GM19025 (cell line): ENCODE data around the gene CDK5RAP3.
"Not testable (repeated sequence)": the region's sequence is repeated elsewhere in the genome, so short reads cannot be mapped to it uniquely, and the experiment has no call there.

ENCODE experiments used
- ATAC-seq: cut with Tn5 transposase; IDR thresholded peaks from one replicate; pipeline ENCODE4 v1.9.1; 2021; ENCODE audit warnings: mild to moderate bottlenecking, low read depth, moderate library complexity; ENCODE audit not compliant: unreplicated experiment

CDK5RAP3 gene

DNA sequence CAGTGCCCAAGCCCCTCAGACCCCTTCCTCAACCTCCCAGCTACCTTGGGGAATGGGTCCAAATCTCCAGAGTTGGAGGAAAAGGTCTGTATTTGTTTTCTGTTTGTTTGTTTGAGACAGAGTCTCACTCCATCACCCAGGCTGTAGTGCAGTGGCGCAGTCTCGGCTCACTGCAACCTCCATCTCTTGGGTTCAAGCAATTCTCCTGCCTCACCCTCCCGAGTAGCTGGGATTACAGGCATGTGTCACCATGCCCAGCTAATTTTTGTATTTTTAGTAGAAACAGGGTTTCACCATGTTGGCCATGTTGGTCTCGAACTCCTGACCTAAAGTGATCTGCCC, 46.9 kb downstream of the CDK5RAP3 start:
- not testable (repeated sequence) for ATAC-seq

DNA sequence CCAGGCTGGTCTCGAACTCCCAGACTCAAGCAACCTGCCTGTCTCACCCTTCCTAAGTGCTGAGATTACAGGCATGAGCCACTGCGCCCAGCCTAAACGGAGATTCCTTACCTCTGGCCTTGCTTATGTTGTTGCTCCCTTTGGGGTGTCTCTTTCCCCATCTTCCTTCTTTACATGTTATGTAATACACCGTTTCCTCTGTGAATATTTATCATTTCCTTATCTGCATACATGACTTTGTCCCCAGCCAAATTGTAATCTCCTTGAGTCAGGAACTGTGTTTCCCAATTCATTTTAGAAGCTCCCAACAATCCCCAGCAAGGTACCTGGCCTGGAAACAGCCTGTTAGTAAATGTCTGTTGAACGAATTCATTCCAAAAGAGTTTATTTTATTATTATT, 51.0 kb downstream of the CDK5RAP3 start:
- no peak for ATAC-seq

DNA sequence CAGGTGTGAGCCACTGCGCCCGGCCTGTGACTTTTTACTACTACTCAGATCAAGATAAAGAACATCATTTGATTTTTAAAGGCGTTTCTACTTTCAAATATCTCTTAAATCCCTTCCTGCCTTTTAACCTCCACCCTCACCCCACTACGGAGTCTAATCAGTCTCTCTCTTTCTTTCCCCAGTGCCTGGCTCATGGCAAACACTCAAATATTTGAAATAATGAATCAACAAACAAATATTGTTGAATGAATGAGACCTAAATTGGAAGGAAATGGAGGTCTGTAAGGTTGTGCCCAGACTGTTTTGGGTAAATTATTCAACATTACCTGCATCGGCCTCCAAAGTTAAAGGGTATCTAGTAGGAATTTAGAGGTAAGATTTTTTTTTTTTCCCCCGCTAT, 52.0 kb downstream of the CDK5RAP3 start:
- no peak for ATAC-seq

DNA sequence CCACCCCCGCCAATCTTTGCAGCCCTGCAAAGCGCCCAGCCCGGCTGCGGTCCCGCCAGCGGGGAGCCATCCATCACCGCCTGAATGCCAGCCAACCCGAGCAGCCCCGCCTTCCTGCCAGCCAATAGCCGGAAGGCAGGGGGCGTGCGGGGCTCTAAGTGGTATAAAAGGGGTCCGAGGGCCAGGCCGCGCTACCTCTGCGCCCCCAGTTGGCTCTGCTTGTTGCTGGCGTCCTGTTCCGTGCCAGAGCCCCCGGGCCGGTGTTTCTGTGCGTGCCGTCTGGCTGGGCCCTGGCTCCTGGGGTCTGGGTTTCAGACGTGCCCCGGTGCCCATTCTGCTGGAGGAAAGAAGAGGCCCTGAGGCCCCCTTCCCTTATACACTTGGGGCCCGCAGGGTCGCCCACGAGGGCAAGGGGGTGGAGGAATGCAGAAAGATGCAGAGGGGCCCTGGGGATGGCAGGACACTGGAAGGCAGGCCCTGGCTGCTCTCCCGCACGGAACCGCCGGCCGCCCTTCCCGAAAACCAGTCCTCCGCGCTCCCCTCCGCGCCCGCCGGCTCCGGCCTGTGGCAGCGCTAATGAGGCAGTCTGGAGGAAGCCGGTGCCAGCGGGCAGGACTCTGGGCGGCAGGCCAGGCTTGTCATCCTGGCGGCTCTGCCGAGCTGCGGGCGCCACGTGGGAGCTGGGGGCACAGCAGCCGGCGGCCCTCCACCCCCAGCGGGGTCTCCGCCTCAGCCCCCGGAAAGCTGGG, 52.7 kb downstream of the CDK5RAP3 start:
- no peak for ATAC-seq

DNA sequence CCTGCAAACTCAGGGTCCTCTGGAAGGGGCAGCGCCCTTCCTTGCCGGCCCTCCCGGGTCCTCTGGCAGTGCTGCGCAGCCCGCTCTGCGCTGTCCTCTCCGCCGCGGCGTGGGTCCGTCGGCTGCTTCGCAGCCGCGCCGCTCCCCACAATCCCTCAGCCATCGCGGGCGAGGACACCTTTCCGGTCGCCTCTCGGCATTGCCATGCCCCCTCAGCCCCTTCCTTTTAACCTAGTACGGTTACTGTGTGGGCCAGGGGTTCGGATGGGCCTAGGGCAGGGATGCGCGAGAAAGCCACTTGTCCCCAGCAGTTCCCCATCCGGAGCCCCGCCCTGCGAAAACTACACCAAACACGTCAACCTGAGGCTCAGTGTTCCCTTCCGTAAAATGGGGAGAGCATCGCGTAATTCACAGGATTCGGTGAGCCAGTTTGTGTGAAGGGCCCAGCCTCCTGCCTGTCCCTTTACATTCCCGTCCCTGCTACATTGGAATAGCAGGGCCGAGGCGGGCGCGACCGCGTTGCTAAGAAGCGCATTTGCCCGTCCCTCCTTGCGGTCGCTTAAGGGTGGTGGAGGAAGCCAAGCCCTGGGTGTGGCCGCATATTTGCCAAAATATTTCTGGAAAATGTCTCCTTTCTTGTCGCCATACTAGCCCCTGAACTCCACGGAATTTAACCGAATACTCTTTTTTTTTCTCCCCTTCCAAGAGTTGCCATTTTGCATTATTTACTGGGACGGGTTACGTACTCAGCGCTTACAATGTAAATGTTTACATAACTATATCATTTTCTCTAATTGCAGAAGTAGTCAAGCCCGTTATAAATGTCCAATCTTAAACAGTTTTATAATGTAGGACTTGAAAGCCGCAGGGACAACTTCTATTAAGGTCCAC, 53.5 kb downstream of the CDK5RAP3 start:
- ATAC-seq, result no peak

DNA sequence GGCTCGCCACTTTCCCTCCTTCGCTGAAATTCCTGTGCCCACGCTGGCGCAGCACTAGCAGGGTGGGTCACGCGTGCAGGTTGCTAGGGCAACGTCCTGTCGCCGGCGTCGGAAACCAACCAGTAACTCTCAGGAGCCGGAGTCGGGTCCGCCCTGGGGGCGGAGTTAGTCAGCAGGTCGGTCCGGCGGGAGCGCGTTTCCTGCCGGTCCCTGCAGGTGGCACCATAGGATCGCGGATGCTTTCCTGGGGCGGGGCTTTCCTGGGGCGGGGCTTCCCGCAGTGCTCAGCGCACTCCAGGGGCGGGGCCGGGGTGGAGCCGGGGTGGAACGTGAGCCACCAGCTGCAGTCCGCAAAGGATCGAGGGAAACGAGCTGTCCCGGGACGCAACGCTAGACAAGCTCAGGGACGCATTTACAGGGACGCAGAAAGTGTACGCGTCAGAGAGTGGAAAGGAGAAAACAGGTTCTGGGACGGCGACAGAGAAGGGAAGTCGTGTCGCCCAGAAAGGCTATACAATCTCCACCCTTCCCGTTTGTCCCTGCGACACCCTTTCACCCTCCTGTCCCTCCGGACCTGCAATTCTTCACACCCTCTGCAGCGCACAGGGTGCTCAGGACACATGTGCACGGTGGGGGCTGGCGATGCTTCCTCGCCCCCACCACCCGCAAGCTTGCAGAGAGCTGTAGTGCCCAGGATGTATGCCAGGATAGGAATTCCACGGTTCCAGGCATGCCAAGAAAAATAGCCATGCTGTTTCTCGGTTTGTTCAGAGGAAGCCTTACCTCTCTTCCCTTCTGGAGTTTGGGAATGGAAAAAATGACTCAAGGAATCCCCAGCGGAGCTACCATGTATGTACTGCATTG, 54.4 kb downstream of the CDK5RAP3 start:
- ATAC-seq, result peak; percentile 87

DNA sequence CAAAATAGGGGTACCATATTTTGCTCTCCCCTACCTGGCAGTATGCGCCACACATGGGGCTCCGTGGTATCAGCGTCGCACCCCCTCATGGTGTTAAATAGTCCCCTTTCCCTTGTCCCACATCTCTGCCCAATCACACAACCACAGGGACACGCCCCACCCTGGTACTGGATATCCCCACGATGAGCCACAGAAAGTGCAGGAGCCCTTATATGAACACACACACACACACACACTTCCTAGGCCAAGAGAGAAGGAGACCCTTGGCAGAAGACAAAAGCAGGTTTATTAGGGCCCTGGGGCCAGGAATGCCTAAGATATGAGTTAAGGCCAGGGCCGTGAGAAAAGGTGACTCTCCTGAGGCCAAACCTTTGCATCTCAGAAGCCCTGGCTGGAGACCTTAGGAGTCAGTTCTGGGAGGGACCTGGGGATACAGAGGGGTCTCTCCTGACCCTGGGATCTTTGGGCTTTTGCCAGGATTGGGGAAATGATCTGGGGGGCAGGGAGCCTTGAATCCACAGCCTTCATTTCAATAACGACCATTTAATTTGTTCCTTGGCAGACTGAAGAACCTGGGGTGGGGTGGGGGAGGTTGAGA, 55.1 kb downstream of the CDK5RAP3 start:
- no peak for ATAC-seq

DNA sequence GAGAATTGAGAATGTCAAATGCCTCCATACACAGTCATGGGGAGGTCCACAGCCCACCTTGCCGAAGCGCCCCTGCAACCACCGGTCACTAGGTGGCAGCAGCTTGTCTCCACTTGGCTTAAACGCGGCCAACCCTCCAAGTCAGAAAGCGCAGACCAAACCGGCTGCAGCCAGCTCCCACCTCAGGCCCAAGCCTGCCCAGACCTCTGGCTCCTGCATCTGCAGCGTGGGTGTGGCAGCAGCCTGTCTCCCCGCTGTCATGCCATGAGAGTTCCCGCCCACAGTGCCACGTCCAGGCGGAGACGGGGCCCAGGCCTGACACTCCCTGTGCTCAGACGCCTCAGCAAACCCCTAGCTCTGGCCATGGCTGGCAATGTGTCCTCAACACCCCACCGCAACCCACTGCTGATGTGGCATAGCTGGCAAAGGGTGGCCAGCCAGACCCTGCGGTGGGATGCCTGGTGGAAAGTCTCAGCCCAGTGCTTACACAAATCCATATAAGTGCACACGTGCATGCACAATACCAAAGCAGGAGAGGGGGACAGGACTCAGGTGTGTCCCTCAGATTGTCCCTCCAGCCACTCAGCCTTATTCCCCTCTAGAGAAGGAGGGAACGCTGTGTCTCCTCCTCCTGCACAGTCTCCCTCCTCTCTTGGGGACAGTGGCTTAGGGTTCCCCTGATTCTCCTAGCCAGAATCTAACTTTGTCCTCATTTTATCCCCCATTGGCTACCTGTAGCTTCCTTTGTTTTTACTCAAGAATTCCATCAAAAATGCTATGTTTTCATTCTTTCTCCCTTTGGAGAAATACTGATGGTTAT, 55.8 kb downstream of the CDK5RAP3 start:
- ATAC-seq, result no peak

DNA sequence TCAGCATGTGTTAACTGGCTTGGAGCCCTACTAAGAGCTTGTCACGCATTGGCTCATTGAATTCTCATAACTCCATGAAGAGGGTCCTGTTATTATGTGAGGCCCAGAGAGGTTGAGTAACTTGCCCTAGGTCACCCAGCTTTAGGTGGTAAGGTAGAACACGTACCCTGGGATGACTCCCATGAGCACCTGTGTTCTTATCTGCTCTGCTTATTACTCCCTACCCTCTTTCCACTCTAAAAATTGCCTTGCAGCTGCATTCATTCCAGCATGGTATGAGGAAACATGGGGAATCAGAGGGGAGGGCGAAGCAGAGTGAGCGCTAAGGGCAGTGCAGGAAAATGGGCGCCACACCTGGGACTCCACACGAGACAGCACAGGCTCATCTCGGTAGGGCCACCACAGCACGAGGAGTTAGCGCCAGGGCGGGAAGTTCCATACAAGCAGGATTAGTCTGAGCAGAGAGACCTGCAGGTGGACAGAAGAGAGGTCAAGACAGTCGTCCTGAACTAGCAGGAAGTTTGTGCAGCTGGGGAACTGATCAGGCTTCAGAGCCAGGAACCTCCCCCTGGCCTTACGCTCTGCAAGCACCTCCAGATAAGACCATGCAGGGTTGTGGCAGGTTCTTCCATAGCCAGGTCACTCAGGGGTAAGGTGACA, 56.5 kb downstream of the CDK5RAP3 start:
- ATAC-seq, result no peak

DNA sequence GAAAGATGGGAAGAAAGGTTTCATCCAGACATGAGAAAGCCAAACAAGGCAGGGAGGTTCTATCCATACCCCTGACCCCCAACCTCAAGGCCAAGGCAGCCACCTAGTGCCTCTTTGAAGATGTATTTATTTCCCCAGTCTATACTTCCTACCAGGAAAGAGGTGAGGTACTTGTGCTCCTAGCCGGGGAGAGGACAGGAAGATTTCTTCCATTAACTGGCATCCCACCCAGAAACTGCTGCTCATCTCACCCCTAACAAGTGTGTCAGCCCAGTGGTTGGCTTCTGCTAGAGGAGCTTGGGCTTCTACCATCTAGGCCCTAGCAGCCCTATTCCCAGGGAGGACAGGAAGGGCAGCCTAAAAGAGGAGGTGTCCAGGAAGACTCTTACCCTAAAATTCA, 57.8 kb downstream of the CDK5RAP3 start:
- ATAC-seq, result no peak

DNA sequence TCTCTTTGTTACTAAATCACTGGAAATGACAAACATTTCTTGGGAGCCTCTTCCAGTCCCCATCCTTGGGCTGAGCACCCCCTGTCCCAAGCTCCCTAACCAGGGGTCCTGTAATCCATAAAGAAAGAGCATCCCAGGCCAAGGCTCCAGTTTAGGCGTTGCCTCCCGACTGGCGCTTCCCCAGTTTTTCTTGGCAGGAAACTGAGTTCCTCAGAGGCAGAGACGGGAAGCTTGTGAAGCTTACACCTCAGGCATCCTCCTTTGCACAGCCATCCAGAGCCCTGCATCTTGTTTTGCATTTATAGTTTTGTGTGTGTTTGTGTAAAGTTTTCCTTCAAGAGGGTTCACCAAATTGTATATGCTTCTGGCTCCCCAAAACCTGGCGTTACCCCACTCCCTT, 59.6 kb downstream of the CDK5RAP3 start:
- no peak for ATAC-seq
